CD14-positive monocyte (primary cell): ENCODE measurements around the gene CENPV. TPM values are rescaled to one million over a fixed set of nuclear protein-coding genes. Genes with fewer than 3 reads are reported as not detected.

Experiments
- DNase-seq, 3 donors: peaks; one replicate each; pipeline ENCODE4 v3.0.0-alpha.2; 2011 to 2022
- H2AFZ ChIP-seq: 2 replicates; pipeline ENCODE4 v1.6.0; 2012; ENCODE audit warnings: mild to moderate bottlenecking, low read depth, low read length, inconsistent platforms; ENCODE audit not compliant: insufficient read depth, poor library complexity, severe bottlenecking
- H3K27ac ChIP-seq, 2 donors: 1 replicate in 1 of 2; 2 replicates in 1 of 2; pipeline ENCODE4 v1.5.1; 2012 to 2013; ENCODE audit warnings: low read length in 2 of 2, control low read depth in 1 of 2, inconsistent platforms in 1 of 2, low read depth in 1 of 2, mild to moderate bottlenecking in 1 of 2
- H3K27me3 ChIP-seq, 2 donors: one replicate each; pipeline versions ENCODE4 v1.6.0 to v1.6.1; 2011 to 2013; ENCODE audit warnings: low read length in 2 of 2; ENCODE audit not compliant: control insufficient read depth in 2 of 2, insufficient read depth in 2 of 2
- H3K36me3 ChIP-seq, 2 donors: replicated peaks in 1 of 2; 1 replicate in 1 of 2; 2 replicates in 1 of 2; pipeline versions ENCODE4 v1.5.1 to v1.6.1; 2012 to 2013; ENCODE audit warnings: low read length in 2 of 2, control low read depth in 1 of 2, inconsistent platforms in 1 of 2, mild to moderate bottlenecking in 1 of 2; ENCODE audit not compliant: insufficient read depth in 2 of 2, control insufficient read depth in 1 of 2
- H3K4me1 ChIP-seq, 2 donors: 1 replicate in 1 of 2; 2 replicates in 1 of 2; pipeline versions ENCODE4 v1.5.1 to v1.6.1; 2012 to 2013; ENCODE audit warnings: low read length in 2 of 2, control low read depth in 1 of 2, inconsistent platforms in 1 of 2, mild to moderate bottlenecking in 1 of 2, moderate library complexity in 1 of 2; ENCODE audit not compliant: insufficient read depth in 2 of 2, control insufficient read depth in 1 of 2
- H3K4me2 ChIP-seq: replicated peaks from 2 replicates; pipeline ENCODE3; 2012; ENCODE audit warnings: low read length, moderate library complexity, mild to moderate bottlenecking; ENCODE audit not compliant: poor library complexity, severe bottlenecking; ENCODE audit errors: extremely low read depth
- H3K4me3 ChIP-seq, 3 experiments: fragments of 200-600 bp in 1 of 3; sonication (generic) in 1 of 3; replicated peaks in 1 of 3; 1 replicate in 2 of 3; 2 replicates in 1 of 3; pipeline ENCODE4 v1.5.1; 2011 to 2013; ENCODE audit warnings: low read length in 3 of 3, mild to moderate bottlenecking in 3 of 3, control low read depth in 2 of 3, low read depth in 2 of 3, inconsistent platforms in 1 of 3, moderate library complexity in 1 of 3
- H3K79me2 ChIP-seq: 2 replicates; pipeline ENCODE4 v1.6.0; 2012; ENCODE audit warnings: mild to moderate bottlenecking, control low read depth, inconsistent platforms, low read length, moderate library complexity; ENCODE audit not compliant: insufficient read depth
- H3K9ac ChIP-seq: 2 replicates; pipeline ENCODE4 v1.6.0; 2017; ENCODE audit warnings: low read length, mild to moderate bottlenecking; ENCODE audit not compliant: insufficient read depth, poor library complexity, severe bottlenecking
- H3K9me3 ChIP-seq, 2 donors: replicated peaks in 1 of 2; 1 replicate in 1 of 2; 2 replicates in 1 of 2; pipeline versions ENCODE4 v1.5.1 to v1.6.1; 2012 to 2013; ENCODE audit warnings: low read length in 2 of 2, control low read depth in 1 of 2; ENCODE audit not compliant: control insufficient read depth in 1 of 2, insufficient read depth in 1 of 2
- H4K20me1 ChIP-seq: 2 replicates; pipeline ENCODE4 v1.6.0; 2012; ENCODE audit warnings: mild to moderate bottlenecking, low read length, control low read depth, moderate library complexity; ENCODE audit not compliant: insufficient read depth
- H3K27ac Mint-ChIP-seq, 7 donors: one replicate each; pipeline ENCODE4 v1.8.0; 2020; ENCODE audit warnings: mild to moderate bottlenecking in 7 of 7, mixed read lengths in 7 of 7, moderate library complexity in 6 of 7, inconsistent platforms in 2 of 7
- H3K27me3 Mint-ChIP-seq, 3 donors: one replicate each; pipeline ENCODE4 v1.8.0; 2021 to 2022; ENCODE audit warnings: low read depth in 3 of 3, mild to moderate bottlenecking in 3 of 3, mixed read lengths in 3 of 3, moderate library complexity in 3 of 3, inconsistent platforms in 1 of 3
- H3K36me3 Mint-ChIP-seq, 2 donors: one replicate each; pipeline ENCODE4 v1.8.0; 2020; ENCODE audit warnings: mixed read lengths in 2 of 2, inconsistent platforms in 1 of 2, mild to moderate bottlenecking in 1 of 2
- H3K4me1 Mint-ChIP-seq: one replicate; pipeline ENCODE4 v1.8.0; 2020; ENCODE audit warnings: mild to moderate bottlenecking, mixed read lengths
- H3K4me3 Mint-ChIP-seq, 2 donors: one replicate each; pipeline ENCODE4 v1.8.0; 2020; ENCODE audit warnings: mild to moderate bottlenecking in 2 of 2, mixed read lengths in 2 of 2, moderate library complexity in 1 of 2
- H3K9me3 Mint-ChIP-seq, 7 donors: one replicate each; pipeline ENCODE4 v1.8.0; 2020 to 2022; ENCODE audit warnings: mixed read lengths in 7 of 7, mild to moderate bottlenecking in 6 of 7, moderate library complexity in 6 of 7, inconsistent platforms in 2 of 7
- CTCF ChIP-seq: fragments of 200-600 bp; IDR thresholded peaks from one replicate; pipeline ENCODE4 v1.8.0; 2022; ENCODE audit warnings: antibody characterized with exemption, mild to moderate bottlenecking
- whole genome bisulfite sequencing: methylation state at CpG from one replicate; pipeline ENCODE4 v1.1.5; 2013; ENCODE audit warnings: missing lambda C conversion rate; ENCODE audit not compliant: insufficient coverage; 5-methylcytosine and 5-hydroxymethylcytosine counted together
- intact Hi-C, 2 donors: fragments of 100-400 bp; cut with micrococcal nuclease; formaldehyde crosslinking; loops; one replicate each; pipeline versions ENCODE4 v1.15.0 to v1.15.1; 2023
- polyA plus RNA-seq, 3 donors: library from polyadenylated mRNA; depleted of rRNA in 1 of 3; unstranded in 2 of 3; stranded (reverse) in 1 of 3; fragments of 300-500 nt in 2 of 3; fragments of >200 nt in 1 of 3; fragmentation: Illumina TruSeq in 2 of 3; gene quantifications; 1 replicate in 2 of 3; 2 replicates in 1 of 3; pipeline ENCODE4 v1.2.3, GENCODE V29; 2012 to 2021

The CENPV gene
- polyA plus RNA-seq, 3 donors = 0.50 to 1.1 (median 0.80) TPM

- no peak overlapping the region for H3K27ac ChIP-seq
- peaks cover 8 to 9% of the 10 kb centered on the region in 2 donors for H3K36me3 Mint-ChIP-seq
- H3K9me3 Mint-ChIP-seq = no peaks in the 10 kb centered on the region
- H3K79me2 ChIP-seq = no peaks in the 10 kb centered on the region
- no peaks in the 10 kb centered on the region for H3K4me1 ChIP-seq
- H3K4me1 Mint-ChIP-seq = no peaks in the 10 kb centered on the region
- intact Hi-C loops = no loop called here
- H3K9ac ChIP-seq = no peak overlapping the region
- H2AFZ ChIP-seq = no peak overlapping the region
- no CpG with 5 or more reads among the region's 3 CpGs for WGBS
- H3K27ac Mint-ChIP-seq = no peak overlapping the region
- H3K9me3 ChIP-seq = no peaks in the 10 kb centered on the region
- H3K36me3 ChIP-seq = peaks cover 0 to 6% of the 10 kb centered on the region in 2 donors
- DNase-seq = no peak
- no peaks in the 10 kb centered on the region for H3K27me3 Mint-ChIP-seq
- H4K20me1 ChIP-seq = no peaks in the 10 kb centered on the region
- no peak for TF ChIP-seq CTCF
- H3K4me3 Mint-ChIP-seq = no peak overlapping the region
- no peaks in the 10 kb centered on the region for H3K27me3 ChIP-seq
- no peak overlapping the region for H3K4me3 ChIP-seq
- no peak overlapping the region for H3K4me2 ChIP-seq
Observed at GRCh38 chr17:16338391-16338790, 14.9 kb downstream of the CENPV start.

- Histone ChIP-seq H3K4me3 (no peak overlapping the region), H3K36me3 (peaks cover 14 to 19% of the 10 kb centered on the region in 2 donors), H3K9ac (no peak overlapping the region), H3K27ac (no peak overlapping the region), H3K4me2 (no peak overlapping the region), H3K79me2 (no peaks in the 10 kb centered on the region), H3K9me3 (no peaks in the 10 kb centered on the region), H3K27me3 (no peaks in the 10 kb centered on the region), H3K4me1 (no peaks in the 10 kb centered on the region), H4K20me1 (no peaks in the 10 kb centered on the region), H2AFZ (no peak overlapping the region)
- Mint-ChIP-seq H3K4me1 (no peaks in the 10 kb centered on the region), H3K27ac (peak overlapping the region in 1 of 7 donors; percentile 58), H3K4me3 (no peak overlapping the region), H3K36me3 (peaks cover 11 to 14% of the 10 kb centered on the region in 2 donors), H3K9me3 (no peaks in the 10 kb centered on the region), H3K27me3 (peaks cover 0 to 2% (median 0%) of the 10 kb centered on the region in 3 donors)
- TF ChIP-seq CTCF = no peak
- DNase-seq = no peak
- intact Hi-C loops = no loop called here
- 89% methylated on average over 6 of the region's 11 CpGs for WGBS
Observed at GRCh38 chr17:16329519-16330271, 23.6 kb downstream of the CENPV start.
